Erythroblast (primary cell): Measurements from ENCODE around the gene ACSM5.

Experiments used
- GATA1 ChIP-seq: IDR thresholded peaks from 2 replicates; pipeline ENCODE4 v1.6.1; 2011; ENCODE audit warnings: low read depth, mild to moderate bottlenecking, control low read depth, low read length, moderate library complexity
- POLR2A ChIP-seq: IDR thresholded peaks from 2 replicates; pipeline ENCODE4 v1.6.1; 2011; ENCODE audit warnings: mild to moderate bottlenecking, low read length

DNA sequence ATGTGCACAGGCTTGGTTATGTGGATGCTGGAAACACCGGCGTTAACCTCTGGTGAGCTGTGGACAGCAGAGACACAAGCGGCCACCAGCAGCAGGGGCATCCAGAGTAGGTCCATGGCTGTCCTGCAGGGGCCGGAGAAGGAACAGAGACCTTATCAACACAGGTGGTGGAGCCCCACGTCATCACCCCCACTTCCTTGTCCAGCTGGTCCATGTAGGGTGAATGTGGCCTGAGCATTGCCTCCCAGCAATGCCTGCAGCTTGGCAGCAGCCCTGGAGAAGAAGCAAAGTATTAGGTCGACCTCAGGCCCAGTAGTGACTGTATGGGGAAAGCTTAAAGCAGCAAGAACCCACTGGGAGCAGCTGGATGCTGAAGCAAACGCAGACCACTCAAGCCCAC is 10.1 kb upstream of the ACSM5 start:
- TF ChIP-seq POLR2A (no peak), GATA1 (no peak)
